T-helper 22 cell (primary cell): ENCODE data around the gene FAM219B.
"Not testable (repeated sequence)": the region's sequence is repeated elsewhere in the genome, so short reads cannot be mapped to it uniquely, and the experiment has no call there.

Source experiments
- DNase-seq: peaks from one replicate; pipeline ENCODE4 v3.0.0-alpha.2; 2020; ENCODE audit warnings: low read depth

FAM219B gene

DNA sequence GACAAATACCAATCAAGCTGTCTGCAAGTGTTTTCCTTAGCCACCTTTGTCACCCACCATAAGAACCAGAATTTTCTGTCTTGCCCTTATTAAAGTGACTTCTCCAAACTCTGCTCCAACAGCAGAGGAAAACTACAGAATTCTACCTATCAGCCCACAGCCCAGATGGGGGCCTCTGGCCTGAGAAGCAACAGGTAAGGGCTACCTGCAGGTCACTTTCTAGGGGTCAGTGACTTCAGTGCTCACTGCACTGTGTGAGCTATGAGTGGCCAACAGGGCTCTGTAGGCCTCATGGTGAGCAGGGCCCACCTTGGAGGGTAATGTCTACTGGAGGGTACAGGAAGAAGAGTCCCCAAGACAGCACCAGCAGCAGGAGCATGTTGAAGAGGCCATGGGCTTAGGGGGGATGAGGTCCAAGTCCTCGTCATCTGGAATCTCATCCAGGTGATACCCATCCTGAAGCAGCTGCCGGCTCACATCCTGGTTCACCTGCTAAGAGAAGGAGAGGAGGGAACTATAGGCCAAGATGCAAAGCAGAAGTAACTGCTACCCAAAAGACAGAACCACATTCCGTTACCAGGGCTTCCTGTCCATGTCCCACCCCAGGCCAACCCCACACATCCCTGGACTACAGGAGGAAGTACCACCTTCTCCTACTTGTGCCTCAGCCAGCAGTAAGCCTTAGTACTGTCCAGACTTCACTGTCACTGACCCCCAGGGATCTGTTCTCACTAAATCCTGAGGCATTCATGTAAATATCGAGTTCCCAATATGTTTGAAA lies 4.2 kb downstream of the FAM219B start:
- no peak for DNase-seq

DNA sequence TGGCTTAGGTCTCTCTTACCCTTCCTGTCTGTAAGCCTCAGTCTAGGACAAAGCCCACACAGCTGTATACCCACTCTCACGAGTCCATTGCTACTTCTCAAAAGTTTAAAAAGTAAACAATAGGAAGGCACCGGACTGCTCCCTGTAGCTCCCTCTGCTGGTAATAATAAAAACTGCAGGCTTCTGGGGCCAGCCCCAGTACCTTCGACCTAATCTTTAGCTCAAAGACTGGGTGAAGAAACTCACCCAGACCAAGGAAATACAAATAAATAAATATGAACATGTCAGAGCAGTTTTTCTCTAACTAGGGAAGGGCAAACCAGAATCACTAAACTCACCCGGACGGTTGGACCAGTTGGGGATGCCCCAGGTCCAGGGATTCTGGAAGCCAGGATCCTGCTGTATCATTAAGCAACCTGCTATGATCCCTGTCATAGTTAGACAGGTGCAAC lies 5.0 kb downstream of the FAM219B start:
- DNase-seq: peak; percentile 17

DNA sequence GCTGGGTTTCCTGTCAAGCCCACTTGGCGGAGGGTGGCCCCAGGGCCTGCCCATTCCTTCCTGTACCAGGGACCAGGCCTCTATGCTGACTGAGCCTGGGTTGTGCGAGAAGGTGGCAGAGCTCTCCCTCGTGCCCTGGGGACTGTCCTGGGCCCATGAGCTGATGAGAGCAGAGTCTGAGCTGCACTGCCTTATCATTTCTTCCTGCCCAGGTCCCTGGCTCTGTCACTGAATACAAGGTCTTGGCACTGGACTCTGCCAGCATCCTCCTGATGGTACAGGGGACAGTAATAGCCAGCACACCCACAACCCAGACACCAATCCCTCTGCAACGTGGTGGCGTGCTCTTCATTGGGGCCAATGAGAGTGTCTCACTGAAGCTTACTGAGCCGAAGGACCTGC lies 9.3 kb downstream of the FAM219B start:
- DNase-seq: no peak

DNA sequence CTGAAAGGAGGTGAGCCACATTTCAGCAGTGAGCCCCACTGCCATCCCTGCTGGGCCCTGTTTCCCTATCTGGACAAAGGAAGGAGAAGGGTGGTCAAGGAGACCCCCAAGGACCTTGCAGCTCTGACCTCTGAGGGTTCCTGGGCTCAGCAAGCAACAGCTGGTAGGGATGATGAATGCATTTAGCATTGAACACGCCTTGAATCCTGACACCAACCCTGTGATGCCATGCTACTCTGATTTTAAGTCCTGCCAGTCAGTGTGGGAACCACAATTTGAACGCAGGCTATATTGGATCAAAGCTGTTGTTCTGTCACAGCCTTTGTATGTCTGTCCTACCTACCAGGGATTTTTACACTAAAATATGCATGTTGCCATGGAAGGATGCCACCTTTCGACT lies 10.3 kb downstream of the FAM219B start:
- DNase-seq: no peak

DNA sequence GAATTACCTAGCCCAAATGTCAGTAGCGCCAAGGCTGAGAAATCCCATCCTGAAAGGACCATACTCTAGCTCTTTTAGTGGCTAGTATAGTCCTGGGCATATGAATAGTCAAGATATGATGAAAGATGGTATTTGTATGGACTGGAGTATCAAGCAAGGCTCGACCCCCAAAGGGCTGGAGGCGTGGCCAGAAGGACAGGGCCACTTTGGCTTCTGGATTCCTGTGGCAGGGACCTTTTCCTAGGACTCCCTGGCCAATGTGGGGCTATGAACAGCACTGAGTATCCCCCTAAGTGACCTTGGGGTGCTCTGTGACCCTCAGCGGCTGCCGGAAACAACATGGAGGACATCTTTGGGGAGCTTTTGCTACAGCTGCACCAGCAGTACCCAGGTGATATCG lies 10.8 kb downstream of the FAM219B start:
- no peak for DNase-seq

DNA sequence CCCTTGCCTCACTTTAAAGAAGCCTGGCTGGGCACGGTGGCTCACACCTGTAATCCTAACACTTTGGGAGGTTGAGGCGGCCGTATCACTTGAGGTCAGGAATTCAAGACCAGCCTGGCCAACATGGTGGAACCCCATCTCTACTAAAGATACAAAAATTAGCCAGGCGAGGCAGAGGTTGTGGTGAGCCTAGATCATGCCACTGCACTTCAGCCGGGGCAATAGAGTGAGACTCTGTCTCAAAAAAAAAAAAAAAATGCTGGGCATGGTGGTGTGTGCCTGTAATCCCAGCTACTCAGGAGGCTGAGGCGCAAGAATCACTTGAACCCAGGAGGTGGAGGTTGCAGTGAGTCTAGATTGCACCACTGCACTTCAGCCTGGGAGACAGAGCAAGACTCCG lies 12.3 kb downstream of the FAM219B start:
- DNase-seq: not testable (repeated sequence)

DNA sequence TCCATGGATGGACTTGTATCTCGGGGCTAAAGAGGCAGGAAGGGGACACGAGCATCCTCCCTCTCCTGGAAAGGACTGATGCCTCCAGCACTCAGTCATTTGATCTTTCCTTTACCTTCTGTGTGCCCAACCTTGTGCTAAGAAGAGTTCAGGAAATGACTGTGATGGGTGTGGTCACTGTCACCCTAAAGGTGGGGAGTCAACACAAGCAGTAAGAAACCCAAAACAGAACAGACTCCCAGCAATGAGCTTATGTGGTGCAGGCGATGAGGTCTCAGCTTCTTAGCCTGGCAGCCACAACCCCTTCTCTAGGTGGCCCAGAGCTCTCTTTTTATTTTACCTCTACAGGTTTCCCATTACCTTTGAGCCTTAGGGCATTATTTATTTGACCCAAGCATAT lies 13.0 kb downstream of the FAM219B start:
- no peak for DNase-seq

DNA sequence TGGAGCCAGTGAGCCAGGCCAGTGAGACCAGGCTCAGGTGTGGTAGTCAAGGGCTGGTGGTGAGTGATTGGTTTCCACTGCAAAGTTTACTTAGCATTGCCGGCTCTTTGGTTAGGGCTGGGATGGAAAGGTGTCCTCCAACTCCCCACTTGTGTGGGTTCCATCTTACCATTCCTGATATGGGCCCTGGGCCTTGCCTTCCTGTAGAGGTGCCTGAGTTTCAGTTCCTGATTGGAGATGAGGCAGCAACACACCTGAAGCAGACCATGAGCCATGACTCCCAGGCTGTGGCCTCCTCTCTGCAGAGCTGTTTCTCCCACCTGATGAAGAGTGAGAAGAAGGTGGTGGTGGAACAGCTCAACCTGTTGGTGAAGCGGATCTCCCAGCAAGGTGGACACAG lies 13.7 kb downstream of the FAM219B start:
- no peak for DNase-seq

DNA sequence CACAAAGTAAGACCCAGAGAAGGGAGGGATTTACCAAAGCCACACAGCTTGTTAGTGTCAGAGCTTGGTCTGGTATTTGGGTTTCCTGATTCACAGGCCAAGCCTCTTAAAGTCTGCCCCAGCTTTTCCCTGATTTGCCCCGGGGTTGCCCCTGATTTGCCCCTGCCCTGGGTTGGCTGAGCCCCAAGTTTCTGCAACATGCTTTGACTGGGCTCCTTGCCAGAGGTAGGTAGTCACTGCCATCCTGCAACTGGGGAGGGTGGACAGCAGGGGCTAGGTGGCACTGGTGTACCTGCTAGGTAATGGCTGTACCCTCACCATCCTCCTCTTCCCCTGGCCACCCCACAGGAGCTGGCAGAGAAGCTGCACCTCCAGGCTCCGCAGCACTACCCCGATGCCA lies 14.3 kb downstream of the FAM219B start:
- no peak for DNase-seq

DNA sequence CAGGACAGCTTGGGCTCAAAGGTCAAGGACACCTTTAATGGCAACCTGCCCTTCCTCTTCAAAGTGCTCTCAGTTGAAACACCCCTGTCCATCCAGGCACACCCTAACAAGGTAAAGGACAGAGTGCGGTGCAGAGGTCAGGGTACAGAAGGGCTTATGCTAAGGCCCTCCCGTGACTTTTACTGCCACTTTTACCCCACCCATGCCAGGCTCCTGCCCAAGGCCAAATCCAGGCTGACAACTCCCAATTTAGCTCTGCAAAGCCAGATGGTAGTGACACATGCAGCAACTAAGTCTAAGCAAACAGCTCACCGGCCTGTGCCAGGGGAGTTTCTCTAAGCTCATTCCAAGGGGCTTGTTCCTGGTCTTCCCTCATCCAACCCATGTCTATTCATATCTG lies 15.2 kb downstream of the FAM219B start:
- DNase-seq: no peak

DNA sequence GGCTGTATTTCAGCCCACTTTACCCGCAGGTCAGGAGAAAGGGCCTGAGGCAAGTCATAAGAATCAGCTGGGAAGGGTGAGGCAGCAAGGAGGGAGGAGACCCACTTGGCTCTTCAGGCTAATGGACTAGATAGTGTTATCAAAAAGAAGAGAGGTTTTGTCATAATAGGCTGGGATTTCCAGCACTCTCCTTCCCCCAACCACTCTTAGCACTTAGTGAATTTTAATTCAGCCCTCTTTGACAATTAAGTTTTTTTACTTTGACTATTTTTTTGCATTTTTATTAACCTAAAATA lies 16.0 kb downstream of the FAM219B start:
- DNase-seq: no peak

DNA sequence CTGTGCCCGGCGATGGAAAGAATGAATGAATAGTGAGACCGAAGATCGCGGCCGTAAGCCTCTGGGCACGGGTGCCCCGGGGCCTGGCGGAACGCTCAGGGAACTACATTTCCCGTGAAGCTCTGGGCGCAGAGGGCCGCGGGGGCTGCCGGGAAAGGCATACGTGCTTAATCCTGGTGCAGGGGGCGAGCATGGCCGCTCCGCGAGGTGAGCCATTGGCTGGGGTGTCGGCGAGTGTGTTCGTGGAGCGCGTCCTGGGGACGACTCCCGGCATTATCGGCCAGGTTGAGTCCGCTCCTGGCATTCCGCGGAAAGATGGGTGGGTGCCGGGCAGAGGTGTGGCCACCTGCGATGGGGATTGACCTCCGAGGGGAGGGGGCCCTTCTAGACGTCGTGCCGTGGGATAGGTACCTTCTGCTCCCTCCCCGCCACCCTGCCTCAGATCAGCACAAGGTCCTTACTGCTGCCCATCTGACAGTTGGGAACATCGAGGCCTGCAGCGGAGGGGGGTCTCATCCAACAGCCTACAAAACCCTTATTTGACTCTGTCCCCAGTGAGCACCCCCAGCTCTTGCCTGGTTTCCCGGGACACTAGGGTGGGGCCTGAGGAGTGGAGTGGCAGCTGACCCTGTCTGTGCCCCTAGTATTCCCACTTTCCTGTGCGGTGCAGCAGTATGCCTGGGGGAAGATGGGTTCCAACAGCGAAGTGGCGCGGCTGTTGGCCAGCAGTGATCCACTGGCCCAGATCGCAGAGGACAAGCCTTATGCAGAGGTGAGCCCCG lies 16.6 kb downstream of the FAM219B start, which contains the start of gene MPI:
TSS of gene MPI (plus strand) at position 160 of the 782 bp plus-strand sequence. CDS start at position 192, 32 bp downstream.
- peak; percentile 74 for DNase-seq

DNA sequence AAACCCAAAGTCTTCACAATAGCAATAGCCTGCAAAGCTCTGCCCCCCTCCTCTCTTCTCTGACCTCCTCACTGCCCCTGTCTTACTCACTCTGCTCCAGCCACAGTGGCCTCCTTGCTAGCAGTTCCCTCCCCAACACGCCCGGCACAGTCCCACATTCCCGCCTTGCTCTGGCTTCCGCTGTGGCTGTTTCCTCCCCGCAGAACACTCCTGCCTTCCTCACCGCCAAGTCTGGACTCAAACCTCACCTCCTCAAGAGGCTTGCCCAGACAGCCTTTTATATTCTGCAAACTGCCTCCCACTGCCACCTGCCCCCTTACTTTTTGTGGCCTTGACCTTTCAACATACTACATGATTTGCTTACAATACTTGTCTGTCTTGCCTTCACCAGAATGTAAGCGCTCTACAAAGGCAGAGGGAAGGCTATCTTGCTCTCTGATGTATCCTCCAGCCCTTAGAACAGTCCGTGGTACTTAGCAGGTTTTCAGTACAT lies 17.2 kb downstream of the FAM219B start:
- no peak for DNase-seq

DNA sequence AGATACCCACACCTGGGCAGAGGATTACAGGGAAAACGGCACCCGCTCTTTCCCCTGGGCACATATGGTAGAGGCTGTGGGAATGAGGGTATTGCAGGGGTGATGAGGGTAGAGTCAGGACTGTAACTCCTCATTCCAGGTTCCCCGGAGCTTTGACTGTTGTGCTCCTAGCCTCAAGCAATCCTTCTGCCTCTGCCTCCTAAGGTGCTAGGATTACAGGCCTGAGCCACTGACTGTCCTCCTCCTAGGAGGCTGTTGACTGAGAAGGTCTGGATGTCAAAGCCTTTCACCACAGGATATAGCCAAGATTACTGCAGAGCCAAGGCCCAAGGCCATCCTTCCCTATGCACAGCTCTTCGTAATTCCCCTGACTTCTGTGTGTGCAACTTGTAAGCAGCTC lies 17.9 kb downstream of the FAM219B start:
- DNase-seq: no peak

DNA sequence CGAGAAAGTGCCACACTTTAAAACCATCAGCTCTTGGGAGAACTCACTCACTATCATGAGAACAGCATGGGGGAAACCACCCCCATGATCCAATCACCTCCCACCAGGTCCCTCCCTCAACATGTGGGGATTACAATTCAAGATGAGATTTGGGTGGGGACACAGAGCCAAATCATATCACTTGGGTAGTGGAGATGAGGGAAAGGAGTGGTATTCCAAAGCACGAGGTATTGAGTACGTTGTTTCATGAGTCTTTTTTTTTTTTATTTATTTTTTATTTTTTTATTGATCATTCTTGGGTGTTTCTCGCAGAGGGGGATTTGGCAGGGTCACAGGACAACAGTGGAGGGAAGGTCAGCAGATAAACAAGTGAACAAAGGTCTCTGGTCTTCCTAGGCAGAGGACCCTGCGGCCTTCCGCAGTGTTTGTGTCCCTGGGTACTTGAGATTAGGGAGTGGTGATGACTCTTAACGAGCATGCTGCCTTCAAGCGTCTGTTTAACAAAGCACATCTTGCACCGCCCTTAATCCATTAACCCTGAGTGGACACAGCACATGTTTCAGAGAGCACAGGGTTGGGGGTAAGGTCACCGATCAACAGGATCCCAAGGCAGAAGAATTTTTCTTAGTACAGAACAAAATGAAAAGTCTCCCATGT lies 19.0 kb downstream of the FAM219B start:
- not testable (repeated sequence) for DNase-seq

DNA sequence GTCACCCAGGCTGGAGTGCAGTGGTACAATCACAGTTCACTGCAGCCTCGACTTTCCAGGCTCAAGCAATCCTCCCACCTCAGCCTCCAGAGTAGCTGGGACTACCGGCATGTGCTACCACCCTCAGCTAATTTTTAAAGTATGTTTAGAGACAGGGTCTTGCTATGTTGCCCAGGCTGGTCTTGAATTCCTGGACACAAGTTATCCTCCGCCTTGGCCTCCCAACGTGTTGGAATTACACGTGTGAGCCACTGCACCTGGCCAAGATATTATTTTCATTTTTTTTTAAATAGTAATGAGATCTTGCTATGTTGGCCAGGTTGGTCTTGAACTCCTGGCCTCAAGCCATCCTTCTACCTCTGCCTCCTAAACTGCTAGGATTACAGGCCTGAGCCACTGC lies 21.2 kb downstream of the FAM219B start:
- DNase-seq: no peak

DNA sequence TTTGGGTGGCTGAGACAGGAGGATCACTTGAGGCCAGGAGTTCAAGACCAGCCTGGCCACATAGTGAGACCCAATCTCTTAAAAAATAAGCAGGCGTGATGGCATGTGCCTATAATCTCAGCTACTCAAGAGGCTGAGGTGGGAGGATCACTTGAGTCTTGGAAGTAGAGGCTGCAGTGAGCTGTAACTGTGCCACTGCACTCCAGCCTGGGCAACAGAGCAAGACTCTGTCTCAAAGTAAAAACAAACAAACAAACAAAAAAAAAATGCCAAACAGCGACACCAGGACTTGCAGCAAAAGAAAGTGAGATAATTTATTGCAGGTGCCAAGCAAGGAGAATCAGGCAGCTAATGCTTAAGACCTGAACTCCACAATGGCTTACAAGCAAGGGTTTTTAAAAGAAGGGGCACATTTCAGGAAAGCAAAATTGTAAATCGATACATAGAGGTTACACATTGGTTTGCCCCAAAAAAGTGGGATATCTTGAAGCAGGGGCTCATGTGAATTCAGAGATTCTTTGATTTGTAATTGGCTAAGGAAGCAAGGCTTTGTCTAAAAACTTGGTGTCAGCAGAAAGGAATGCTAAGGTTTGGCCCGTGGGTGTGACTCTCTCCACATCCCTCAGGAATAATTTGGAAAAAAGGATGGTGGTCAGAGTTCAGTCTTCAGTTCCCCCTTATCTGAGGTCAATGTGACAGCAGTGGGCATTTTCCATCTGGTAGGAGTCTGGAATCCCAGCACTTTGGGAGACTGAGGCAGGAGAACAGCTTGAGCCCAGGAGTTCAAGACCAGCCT lies 22.0 kb downstream of the FAM219B start:
- no peak for DNase-seq

DNA sequence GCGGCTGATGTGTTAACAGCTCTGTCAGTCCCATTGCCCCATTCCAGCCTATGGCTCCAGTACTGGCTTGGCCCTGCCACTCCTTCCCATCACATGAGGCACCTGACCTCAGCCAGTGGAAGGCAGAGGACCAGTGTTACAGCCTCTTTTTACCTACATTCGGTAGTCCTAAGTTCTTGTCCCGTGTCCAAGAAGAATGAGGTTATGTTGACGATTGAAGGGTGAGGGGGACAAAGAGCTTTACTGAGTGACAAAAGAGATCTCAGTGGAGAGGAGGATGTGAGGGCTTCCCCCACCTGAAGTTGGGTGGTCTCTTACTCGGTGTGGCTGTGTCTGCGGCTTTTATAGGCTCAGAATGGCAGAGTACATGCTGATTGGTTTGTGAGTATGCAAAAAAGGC lies 24.1 kb downstream of the FAM219B start:
- DNase-seq: no peak

DNA sequence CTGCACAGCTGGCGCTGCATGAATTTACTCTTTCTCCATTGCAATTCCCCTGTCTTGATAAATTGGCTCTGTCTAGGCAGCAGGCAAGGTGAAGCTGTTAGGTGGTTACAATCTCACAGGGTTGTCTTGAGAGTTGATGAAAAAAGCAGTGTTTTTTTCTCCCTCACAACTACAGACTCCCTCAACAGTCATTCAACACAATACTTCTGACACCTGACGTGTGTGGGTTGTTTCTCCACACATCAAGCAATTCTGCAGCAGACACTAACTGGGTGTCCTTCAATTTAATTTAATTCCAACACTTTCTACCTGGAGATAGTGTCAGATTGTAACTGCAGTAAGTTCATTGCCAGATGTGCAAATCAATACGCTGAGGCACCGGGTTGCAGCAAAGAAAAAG lies 28.4 kb downstream of the FAM219B start:
- DNase-seq: no peak

DNA sequence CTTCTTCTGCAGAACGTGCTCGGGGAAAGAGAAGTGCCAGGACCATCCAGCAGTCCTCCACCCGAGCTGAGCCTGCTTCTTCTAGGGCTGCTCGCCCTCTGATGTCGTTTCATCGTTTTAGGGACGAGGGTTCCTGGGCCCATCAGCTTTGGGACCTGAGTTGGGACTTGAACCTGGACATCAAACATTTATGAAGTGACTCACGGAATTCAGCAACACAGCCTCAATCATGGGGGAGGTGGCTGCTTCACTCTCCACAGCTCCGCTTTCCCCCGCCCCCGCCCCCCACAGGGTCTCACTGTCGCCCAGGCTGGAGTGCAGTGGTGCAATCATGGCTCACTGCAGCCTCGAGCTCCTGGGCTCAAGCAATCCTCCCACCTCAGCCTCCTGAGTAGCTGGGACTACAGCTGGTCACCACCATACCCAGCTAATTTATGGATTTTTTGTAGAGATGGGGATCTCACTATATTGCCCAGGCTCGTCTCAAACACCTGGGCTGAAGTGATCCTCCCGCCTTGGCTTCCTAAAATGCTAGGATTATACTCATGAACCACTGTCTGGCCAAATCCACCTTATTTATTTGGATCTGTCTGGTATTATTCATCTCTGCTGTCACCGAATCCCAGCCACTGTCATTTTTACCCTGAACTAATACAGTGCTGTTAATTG lies 32.8 kb downstream of the FAM219B start:
- no peak for DNase-seq

DNA sequence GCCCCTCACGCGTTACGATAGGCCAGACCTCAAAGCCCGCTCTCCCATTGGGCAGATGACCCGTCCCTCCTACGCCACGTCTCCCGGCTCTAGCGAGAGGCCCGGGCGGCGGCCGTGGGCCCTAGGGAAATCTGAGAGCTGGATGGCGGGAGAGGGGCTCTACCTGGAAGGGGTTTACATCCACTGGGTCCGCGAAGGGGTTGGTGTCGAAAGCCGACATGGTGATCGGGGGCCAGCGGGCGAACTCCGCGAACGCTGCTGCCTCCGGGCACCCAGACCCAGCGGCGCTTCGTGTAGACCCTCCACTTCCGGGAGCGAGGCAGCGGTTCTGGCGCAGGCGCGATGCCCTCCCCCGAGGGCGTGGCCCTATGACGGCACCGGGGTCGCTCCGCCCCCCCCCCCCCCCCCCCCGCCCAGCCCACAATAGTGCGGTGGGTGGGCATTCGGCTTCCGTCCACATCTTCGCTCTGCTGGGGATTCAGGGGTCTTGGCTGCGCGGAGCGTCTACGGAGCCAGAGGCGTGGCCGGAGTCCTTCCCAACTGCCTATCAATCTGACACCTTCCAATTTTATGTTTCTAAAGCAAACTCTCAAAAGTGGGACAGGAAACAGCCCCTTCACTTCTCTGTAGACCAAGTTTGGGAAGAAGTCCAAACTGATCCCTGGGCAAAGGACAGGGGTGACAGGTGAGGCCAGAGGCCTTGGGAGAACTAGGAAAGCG lies 33.5 kb downstream of the FAM219B start, which contains the start of gene SCAMP2:
TSS of gene SCAMP2 (minus strand) at position 330 of the 720 bp plus-strand sequence. CDS start at position 220, 110 bp downstream.
- peak; percentile 87 for DNase-seq
